GM12878 (cell line): ENCODE results near the gene CRYL1.

Source experiments
- BACH1 ChIP-seq: fragments of 450-650 bp; IDR thresholded peaks from 2 replicates; pipeline ENCODE4 v1.6.1; 2017; ENCODE audit warnings: mild to moderate bottlenecking, borderline replicate concordance
- CEBPB ChIP-seq, 2 experiments: fragments of 150-350 bp in 1 of 2; IDR thresholded peaks; 2 replicates each; pipeline ENCODE4 v1.6.1; 2012 to 2014; ENCODE audit warnings: low read depth in 2 of 2, low read length in 2 of 2, borderline replicate concordance in 1 of 2, inconsistent platforms in 1 of 2
- CREB1 ChIP-seq: IDR thresholded peaks from 2 replicates; pipeline ENCODE4 v1.6.1; 2012; ENCODE audit warnings: low read depth, mild to moderate bottlenecking, inconsistent platforms
- POLR2A ChIP-seq: IDR thresholded peaks from 2 replicates; pipeline ENCODE4 v1.6.1; 2011; ENCODE audit warnings: low read depth, mild to moderate bottlenecking, low read length
- POLR2AphosphoS5 ChIP-seq: IDR thresholded peaks from 2 replicates; pipeline ENCODE4 v1.6.1; 2011; ENCODE audit warnings: mild to moderate bottlenecking, low read length, inconsistent platforms
- ZNF274 ChIP-seq: IDR thresholded peaks from one replicate; pipeline ENCODE4 v1.8.0; 2011; ENCODE audit not compliant: insufficient read length, insufficient read depth
- TF ChIP-seq, protein P1 (sequence below), 3 experiments: IDR thresholded peaks in 2 of 3; conservative IDR thresholded peaks in 1 of 3; 2 replicates each; pipeline ENCODE4 v1.5.1; 2011; ENCODE audit warnings: low read depth in 3 of 3, low read length in 3 of 3, mild to moderate bottlenecking in 3 of 3, control low read depth in 2 of 3, moderate library complexity in 2 of 3, inconsistent platforms in 1 of 3, mixed read lengths in 1 of 3; ENCODE audit not compliant: control insufficient read depth in 2 of 3, insufficient read depth in 1 of 3; ENCODE audit errors: extremely low read depth in 1 of 3

DNA sequence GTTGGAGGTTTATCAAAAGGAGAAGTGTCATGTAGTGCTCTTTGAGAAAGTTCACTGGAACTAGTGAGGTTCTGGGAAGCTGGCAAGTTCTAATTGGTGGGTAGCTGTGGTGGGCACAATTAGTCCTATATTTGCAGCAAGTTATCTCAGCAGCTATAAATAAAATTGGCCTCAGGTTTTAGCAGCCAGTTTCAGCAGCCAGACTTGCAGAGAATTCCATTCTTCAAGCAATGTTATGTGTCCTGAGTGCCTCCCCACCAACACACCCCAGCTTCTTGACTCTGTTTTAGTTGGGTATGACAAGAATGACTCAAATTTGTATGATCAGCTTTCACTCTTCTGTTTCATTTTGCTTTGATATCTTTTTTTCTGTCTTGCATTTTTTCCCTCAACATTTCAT is 46.0 kb upstream of the CRYL1 start:
- TF ChIP-seq POLR2AphosphoS5 (no peak), BACH1 (no peak), POLR2A (no peak), CREB1 (no peak), ZNF274 (no peak), CEBPB (IDR thresholded peaks at IDR 0.05; ENCODE audit: borderline replicate concordance in 1 of 2, low read depth in 2 of 2, low read length in 2 of 2) (no peak)
- TF ChIP-seq, protein P1, sequence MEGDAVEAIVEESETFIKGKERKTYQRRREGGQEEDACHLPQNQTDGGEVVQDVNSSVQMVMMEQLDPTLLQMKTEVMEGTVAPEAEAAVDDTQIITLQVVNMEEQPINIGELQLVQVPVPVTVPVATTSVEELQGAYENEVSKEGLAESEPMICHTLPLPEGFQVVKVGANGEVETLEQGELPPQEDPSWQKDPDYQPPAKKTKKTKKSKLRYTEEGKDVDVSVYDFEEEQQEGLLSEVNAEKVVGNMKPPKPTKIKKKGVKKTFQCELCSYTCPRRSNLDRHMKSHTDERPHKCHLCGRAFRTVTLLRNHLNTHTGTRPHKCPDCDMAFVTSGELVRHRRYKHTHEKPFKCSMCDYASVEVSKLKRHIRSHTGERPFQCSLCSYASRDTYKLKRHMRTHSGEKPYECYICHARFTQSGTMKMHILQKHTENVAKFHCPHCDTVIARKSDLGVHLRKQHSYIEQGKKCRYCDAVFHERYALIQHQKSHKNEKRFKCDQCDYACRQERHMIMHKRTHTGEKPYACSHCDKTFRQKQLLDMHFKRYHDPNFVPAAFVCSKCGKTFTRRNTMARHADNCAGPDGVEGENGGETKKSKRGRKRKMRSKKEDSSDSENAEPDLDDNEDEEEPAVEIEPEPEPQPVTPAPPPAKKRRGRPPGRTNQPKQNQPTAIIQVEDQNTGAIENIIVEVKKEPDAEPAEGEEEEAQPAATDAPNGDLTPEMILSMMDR (IDR thresholded peaks at IDR 0.05 in 2 of 3, conservative IDR thresholded peaks at IDR 0.05 in 1 of 3; ENCODE audit: control insufficient read depth in 2 of 3, extremely low read depth in 1 of 3, insufficient read depth in 1 of 3, low read depth in 3 of 3, low read length in 3 of 3): no peak
